Activated T-cell treated with anti-CD3 and anti-CD28 coated beads, Interleukin-2, amount 50 U/mL, for 72 hours (primary cell): ENCODE measurements around the gene DHRS4L2. TPM values are rescaled to one million over a fixed set of nuclear protein-coding genes. Genes with fewer than 3 reads are reported as not detected.
"Not testable (repeated sequence)": the region's sequence is repeated elsewhere in the genome, so short reads cannot be mapped to it uniquely, and the experiment has no call there.

Experiments
- ATAC-seq, 2 donors: fragments of 150-1000 bp; cut with Tn5 transposase; replicated peaks in 1 of 2; 2 replicates each; pipeline ENCODE4 v1.10.0; 2021; ENCODE audit warnings: moderate library complexity in 2 of 2, mild to moderate bottlenecking in 1 of 2
- DNase-seq, 2 donors: peaks; one replicate each; pipeline ENCODE4 v3.0.0; 2021 to 2022; ENCODE audit warnings: mixed read lengths in 1 of 2
- H3K27ac Mint-ChIP-seq: one replicate; pipeline ENCODE4 v1.8.0; 2022; ENCODE audit warnings: mild to moderate bottlenecking, moderate library complexity, mixed read lengths
- H3K27me3 Mint-ChIP-seq: one replicate; pipeline ENCODE4 v1.8.0; 2022; ENCODE audit warnings: low read depth, mixed read lengths
- H3K36me3 Mint-ChIP-seq, 2 donors: one replicate each; pipeline ENCODE4 v1.8.0; 2022; ENCODE audit warnings: mixed read lengths in 2 of 2, mild to moderate bottlenecking in 1 of 2; ENCODE audit not compliant: insufficient read depth in 2 of 2
- H3K4me1 Mint-ChIP-seq: one replicate; pipeline ENCODE4 v1.8.0; 2022; ENCODE audit warnings: low read depth, mixed read lengths
- H3K4me3 Mint-ChIP-seq, 2 donors: one replicate each; pipeline ENCODE4 v1.8.0; 2022; ENCODE audit warnings: mild to moderate bottlenecking in 2 of 2, mixed read lengths in 2 of 2, moderate library complexity in 2 of 2
- H3K9me3 Mint-ChIP-seq, 2 donors: one replicate each; pipeline ENCODE4 v1.8.0; 2022; ENCODE audit warnings: mixed read lengths in 2 of 2
- total RNA-seq, 2 donors: library from RNA; stranded (reverse); gene quantifications; one replicate each; pipeline ENCODE4 v1.2.3, GENCODE V29; 2022

DHRS4L2 gene
- total RNA-seq, 2 donors from 2014 or later, result 24.7 to 27.2 TPM

DNA sequence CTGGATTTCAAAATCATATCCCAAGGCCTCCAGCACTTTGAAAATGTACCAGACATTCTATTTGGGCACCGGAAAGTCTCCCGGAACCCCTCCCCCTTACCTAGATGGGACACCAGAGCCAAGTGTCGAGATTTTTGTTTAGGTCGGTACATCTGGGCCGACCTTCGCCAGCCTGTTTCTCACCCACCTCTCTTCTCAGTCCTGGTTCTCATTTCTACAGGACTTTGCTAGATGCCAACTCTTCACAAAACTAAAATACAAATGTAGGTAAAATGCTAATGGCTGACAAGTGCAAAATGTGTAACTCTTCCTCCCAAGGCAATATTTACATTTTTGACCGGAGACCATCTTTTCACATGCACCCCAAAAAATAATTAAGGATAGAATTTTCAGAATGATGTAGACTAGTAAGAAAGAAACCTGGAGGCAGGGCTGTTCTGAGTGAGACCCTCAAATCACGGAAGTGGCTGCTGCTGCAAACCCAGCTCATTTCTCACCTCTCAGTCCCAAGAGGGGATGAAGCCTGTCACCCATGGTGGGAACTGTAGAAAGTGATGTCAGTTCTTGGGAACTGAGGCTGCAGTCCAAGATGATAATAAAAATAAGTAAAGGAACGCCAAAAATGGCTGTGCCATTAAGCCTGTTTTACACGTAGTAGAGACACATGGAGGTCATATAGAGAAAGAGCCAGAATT is 48.4 kb downstream of the DHRS4L2 start:
- peaks cover 14% of the 10 kb centered on the region for H3K4me1 Mint-ChIP-seq
- H3K27ac Mint-ChIP-seq, result peak overlapping the region; percentile 49
- not testable (repeated sequence) for H3K36me3 Mint-ChIP-seq, DNase-seq, H3K9me3 Mint-ChIP-seq, H3K27me3 Mint-ChIP-seq
- H3K4me3 Mint-ChIP-seq, result peak overlapping the region; percentile 87 to 99
- ATAC-seq, result peak; percentile 6 to 14

DNA sequence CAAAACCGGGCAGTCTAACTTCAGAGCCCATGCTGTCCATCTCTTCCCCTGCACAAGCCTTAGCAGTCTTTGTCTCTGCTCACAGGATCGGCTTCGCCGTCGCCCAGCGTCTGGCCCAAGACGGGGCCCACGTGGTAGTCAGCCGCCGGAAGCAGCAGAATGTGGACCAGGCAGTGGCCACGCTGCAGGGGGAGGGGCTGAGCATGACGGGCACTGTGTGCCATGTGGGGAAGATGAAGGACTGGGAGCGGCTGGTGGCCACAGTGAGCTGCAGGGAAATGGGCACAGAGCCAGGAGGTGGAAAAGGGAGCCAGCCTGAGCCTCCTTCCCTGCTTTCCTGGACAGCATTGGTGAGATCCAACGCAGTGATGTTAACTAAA is 48.9 kb downstream of the DHRS4L2 start:
- no peak overlapping the region for H3K27ac Mint-ChIP-seq
- H3K36me3 Mint-ChIP-seq, result no peaks in the 10 kb centered on the region
- peaks cover 14% of the 10 kb centered on the region for H3K4me1 Mint-ChIP-seq
- H3K9me3 Mint-ChIP-seq, result no peaks in the 10 kb centered on the region
- ATAC-seq (no peak), DNase-seq (no peak)
- no peak overlapping the region for H3K4me3 Mint-ChIP-seq
- no peaks in the 10 kb centered on the region for H3K27me3 Mint-ChIP-seq

- DNase-seq, result no peak
- Mint-ChIP-seq H3K27ac (no peak overlapping the region), H3K36me3 (no peaks in the 10 kb centered on the region), H3K4me1 (peaks cover 14% of the 10 kb centered on the region), H3K4me3 (no peak overlapping the region), H3K27me3 (no peaks in the 10 kb centered on the region), H3K9me3 (no peaks in the 10 kb centered on the region)
- ATAC-seq, result no peak
Observed at GRCh38 chr14:24038686-24039085, 50.0 kb downstream of the DHRS4L2 start.

- no peak overlapping the region for H3K4me3 Mint-ChIP-seq
- no peaks in the 10 kb centered on the region for H3K27me3 Mint-ChIP-seq
- H3K9me3 Mint-ChIP-seq, result no peaks in the 10 kb centered on the region
- H3K36me3 Mint-ChIP-seq, result no peaks in the 10 kb centered on the region
- no peak overlapping the region for H3K27ac Mint-ChIP-seq
- H3K4me1 Mint-ChIP-seq, result peaks cover 9% of the 10 kb centered on the region
- no peak for DNase-seq
- no peak for ATAC-seq
Observed at GRCh38 chr14:24040692-24041091, 52.0 kb downstream of the DHRS4L2 start.

DNA sequence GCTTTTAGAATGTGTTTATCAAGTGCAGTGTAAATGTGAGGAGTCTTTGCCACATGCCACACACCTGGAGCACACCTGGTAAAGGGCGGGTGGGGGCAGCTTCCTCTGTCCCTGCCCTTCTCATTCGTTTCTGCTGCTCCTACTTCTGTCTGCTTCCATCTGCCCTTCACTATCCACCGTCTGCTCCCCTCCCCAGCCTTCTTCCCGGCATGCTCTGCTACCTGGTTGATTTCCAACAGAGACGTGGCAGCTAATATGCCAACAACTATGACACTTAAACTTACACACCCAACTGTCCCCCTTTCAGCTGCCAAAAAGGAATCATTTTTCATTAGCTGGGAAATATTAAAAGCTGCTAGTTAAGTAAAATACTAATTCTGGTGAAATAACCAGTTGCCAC is 54.0 kb downstream of the DHRS4L2 start:
- H3K36me3 Mint-ChIP-seq, result no peaks in the 10 kb centered on the region
- H3K9me3 Mint-ChIP-seq, result no peaks in the 10 kb centered on the region
- no peaks in the 10 kb centered on the region for H3K4me1 Mint-ChIP-seq
- DNase-seq (no peak), ATAC-seq (no peak)
- no peak overlapping the region for H3K27ac Mint-ChIP-seq
- no peaks in the 10 kb centered on the region for H3K27me3 Mint-ChIP-seq
- no peak overlapping the region for H3K4me3 Mint-ChIP-seq

DNA sequence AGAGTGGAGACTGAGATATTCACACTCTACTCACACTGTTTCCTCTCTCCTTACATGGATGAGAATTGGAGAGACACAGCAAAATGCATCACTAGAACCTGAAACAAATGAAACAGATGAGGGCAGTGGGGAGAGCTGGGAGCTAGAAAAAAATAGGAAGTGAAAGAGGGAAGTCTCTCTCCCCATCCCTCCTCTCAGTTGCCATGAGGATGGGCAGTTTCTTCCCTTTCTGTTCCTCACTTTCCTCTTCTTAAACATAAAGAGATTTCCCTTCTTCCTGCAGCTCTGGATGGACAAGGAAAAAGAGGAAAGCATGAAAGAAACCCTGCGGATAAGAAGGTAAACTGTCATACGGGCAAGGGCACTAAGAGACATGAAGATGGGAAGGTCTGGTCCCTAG is 60.3 kb downstream of the DHRS4L2 start:
- H3K27ac Mint-ChIP-seq, DNase-seq, H3K9me3 Mint-ChIP-seq, H3K27me3 Mint-ChIP-seq, H3K36me3 Mint-ChIP-seq, ATAC-seq, H3K4me3 Mint-ChIP-seq: not testable (repeated sequence)
- peaks cover 19% of the 10 kb centered on the region for H3K4me1 Mint-ChIP-seq

- not testable (repeated sequence) for ATAC-seq, H3K27me3 Mint-ChIP-seq, H3K9me3 Mint-ChIP-seq, H3K27ac Mint-ChIP-seq, DNase-seq, H3K36me3 Mint-ChIP-seq
- H3K4me1 Mint-ChIP-seq, result peaks cover 19% of the 10 kb centered on the region
- H3K4me3 Mint-ChIP-seq, result peak overlapping the region; percentile 79 to 82
Observed at GRCh38 chr14:24050753-24051152, 62.0 kb downstream of the DHRS4L2 start.

DNA sequence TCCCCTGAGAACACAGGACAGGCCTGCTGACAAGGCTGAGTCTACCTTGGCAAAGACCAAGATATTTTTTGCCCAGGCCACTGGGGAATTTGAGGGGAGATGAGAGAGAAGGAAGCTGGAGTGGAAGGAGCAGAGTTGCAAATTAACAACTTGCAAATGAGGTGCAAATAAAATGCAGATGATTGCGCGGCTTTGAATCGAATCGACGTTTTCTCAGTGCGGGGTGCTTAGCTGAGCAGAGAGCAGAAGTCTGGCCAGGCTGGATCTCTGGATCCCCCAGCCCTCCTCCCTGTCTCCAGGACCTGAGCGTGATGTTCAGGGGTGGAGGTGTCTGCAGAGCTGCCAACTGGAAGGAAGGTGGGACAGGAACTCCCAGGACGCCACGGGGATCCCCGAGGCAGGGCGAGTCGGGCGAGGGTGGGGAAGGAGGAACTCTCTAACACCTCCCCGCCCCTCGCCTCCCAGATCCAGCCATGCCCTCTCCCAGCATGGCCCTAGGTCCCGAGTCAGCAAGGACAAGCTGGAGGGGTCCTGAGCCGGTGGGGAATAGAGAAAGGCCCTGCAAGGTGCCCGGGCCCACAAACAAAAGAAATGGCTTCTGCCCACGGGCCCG is 62.6 kb downstream of the DHRS4L2 start:
- DNase-seq (no peak), ATAC-seq (no peak)
- Mint-ChIP-seq H3K4me3 (peak overlapping the region; percentile 79 to 82), H3K36me3 (peaks cover 0 to 2% of the 10 kb centered on the region in 2 donors), H3K27ac (no peak overlapping the region), H3K9me3 (no peaks in the 10 kb centered on the region), H3K4me1 (peaks cover 19% of the 10 kb centered on the region), H3K27me3 (peaks cover 7% of the 10 kb centered on the region)

DNA sequence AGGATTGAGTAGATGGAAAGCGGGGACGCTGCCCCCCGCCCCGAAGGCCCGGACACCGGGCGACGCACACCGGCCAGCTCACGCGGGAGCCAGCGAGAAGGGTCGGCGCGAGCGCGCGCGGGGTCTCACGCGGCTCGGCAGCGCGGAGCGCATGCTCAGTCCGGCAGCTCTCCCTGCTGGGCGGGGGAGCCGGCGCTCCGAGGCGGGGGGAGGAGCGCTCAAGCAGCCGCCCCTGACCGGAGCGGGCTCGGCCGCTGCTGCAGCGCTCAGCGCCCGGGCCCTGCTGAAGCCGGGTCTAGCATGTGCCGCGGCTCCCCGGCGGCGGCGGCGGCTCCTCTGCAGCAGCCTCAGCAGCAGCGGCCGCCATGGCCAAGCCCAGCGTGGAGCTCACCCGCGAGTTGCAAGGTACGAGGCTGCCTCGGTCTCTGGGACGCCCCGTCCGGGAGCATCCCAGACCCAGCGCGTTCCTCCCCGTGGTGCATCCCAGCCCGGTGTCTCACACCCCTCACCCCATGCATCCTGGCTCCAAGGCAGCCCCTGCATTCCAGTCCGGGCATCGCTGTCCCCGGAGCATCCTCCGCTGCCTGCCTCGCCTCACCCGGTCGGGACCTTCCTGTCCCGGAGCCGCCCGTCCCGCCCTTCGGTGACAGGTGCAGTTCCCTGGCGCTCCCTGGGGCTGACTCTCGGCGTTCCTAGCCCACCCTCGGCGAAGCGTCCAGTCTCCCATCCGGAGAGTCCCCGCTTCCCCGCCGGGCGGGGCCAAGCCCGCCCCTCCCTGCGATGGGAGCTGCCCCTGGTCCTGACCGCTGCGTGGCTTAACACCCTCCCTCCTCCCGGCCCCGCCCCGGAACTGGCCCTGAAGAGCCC is 63.3 kb downstream of the DHRS4L2 start, which contains the start of gene CARMIL3:
TSS of gene CARMIL3 (plus strand) at position 221 of the 867 bp plus-strand sequence. CDS start at position 366, 145 bp downstream.
- DNase-seq, result peak; percentile 74 to 75
- ATAC-seq, result peak; percentile 70 to 73
- Mint-ChIP-seq H3K27me3 (peaks cover 7% of the 10 kb centered on the region), H3K9me3 (no peaks in the 10 kb centered on the region), H3K27ac (no peak within 1 kb of the TSS), H3K4me3 (peak within 1 kb of the TSS; percentile 79 to 82), H3K4me1 (peaks cover 19% of the 10 kb centered on the region), H3K36me3 (peaks cover 0 to 2% of the 10 kb centered on the region in 2 donors)

GRCh38 chr14:24052656-24053547 is 64.2 kb downstream of the DHRS4L2 start:
- peaks cover 7% of the 10 kb centered on the region for H3K27me3 Mint-ChIP-seq
- peaks cover 19% of the 10 kb centered on the region for H3K4me1 Mint-ChIP-seq
- peaks cover 0 to 2% of the 10 kb centered on the region in 2 donors for H3K36me3 Mint-ChIP-seq
- H3K9me3 Mint-ChIP-seq, result no peaks in the 10 kb centered on the region
- no peak overlapping the region for H3K27ac Mint-ChIP-seq
- ATAC-seq (peak; percentile 83 to 85), DNase-seq (peak; percentile 66 to 75)
- peak overlapping the region; percentile 79 to 82 for H3K4me3 Mint-ChIP-seq

DNA sequence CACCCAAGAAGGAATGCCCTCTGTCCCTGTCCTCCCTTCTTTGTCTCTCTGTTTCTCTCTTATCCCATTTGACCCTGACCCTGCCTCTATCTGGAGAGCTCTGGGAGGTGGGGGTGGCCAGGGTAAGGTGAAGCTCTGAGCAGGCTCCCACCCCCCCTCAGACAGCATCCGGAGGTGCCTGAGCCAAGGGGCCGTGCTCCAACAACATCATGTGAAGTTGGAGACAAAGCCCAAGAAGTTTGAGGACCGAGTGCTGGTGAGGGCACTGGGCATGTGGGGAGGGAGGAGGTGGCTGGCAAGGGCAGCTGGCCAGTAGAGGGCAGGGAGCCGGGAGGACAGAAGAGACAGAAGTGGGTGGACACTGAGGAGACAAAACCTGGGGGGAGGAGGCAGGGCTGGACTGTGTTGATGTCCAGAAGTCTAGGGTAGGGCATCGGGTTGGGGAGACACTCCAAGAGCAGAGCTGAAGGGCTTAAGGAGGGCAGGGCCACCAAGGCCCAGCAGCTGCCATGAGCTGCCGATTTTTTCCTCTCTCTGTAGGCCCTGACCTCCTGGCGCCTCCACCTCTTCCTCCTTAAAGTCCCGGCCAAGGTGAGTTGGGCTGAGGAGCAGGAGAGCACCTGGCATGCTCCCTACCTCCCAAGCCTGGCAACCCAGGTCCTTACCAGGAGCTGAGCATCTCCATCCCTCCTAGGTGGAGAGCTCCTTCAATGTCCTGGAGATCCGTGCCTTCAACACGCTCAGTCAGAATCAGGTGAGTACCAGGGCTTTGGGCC is 65.0 kb downstream of the DHRS4L2 start:
- no peak overlapping the region for H3K27ac Mint-ChIP-seq
- H3K4me3 Mint-ChIP-seq, result peak overlapping the region; percentile 79 to 82
- peaks cover 7% of the 10 kb centered on the region for H3K27me3 Mint-ChIP-seq
- H3K36me3 Mint-ChIP-seq, result peaks cover 0 to 2% of the 10 kb centered on the region in 2 donors
- DNase-seq, result no peak
- peaks cover 19% of the 10 kb centered on the region for H3K4me1 Mint-ChIP-seq
- H3K9me3 Mint-ChIP-seq, result no peaks in the 10 kb centered on the region
- ATAC-seq, result no peak

- H3K4me1 Mint-ChIP-seq, result peaks cover 19% of the 10 kb centered on the region
- DNase-seq (no peak), ATAC-seq (no peak)
- H3K27ac Mint-ChIP-seq, result no peak overlapping the region
- H3K9me3 Mint-ChIP-seq, result no peaks in the 10 kb centered on the region
- no peak overlapping the region for H3K4me3 Mint-ChIP-seq
- peaks cover 0 to 2% of the 10 kb centered on the region in 2 donors for H3K36me3 Mint-ChIP-seq
- peaks cover 7% of the 10 kb centered on the region for H3K27me3 Mint-ChIP-seq
Observed at GRCh38 chr14:24054324-24054641, 65.6 kb downstream of the DHRS4L2 start.
